Mucosa of rectum (tissue), 2 donors: Measurements from ENCODE around the gene ZDHHC22.

Experiments
- H3K27ac ChIP-seq, 2 donors: one replicate each; pipeline ENCODE4 v1.7.0; 2013; ENCODE audit warnings: inconsistent platforms in 2 of 2, low read depth in 2 of 2, low read length in 2 of 2
- H3K27me3 ChIP-seq, 2 donors: one replicate each; pipeline ENCODE4 v1.7.0; 2013; ENCODE audit warnings: low read length in 2 of 2; ENCODE audit not compliant: control insufficient read depth in 2 of 2, insufficient read depth in 2 of 2
- H3K36me3 ChIP-seq, 2 donors: one replicate each; pipeline ENCODE4 v1.7.0; 2013; ENCODE audit warnings: low read length in 2 of 2; ENCODE audit not compliant: control insufficient read depth in 2 of 2, insufficient read depth in 2 of 2
- H3K4me1 ChIP-seq, 2 donors: one replicate each; pipeline ENCODE4 v1.7.0; 2013; ENCODE audit warnings: low read length in 2 of 2, mild to moderate bottlenecking in 1 of 2; ENCODE audit not compliant: control insufficient read depth in 2 of 2, insufficient read depth in 2 of 2
- H3K4me3 ChIP-seq, 2 donors: one replicate each; pipeline ENCODE4 v1.7.0; 2013; ENCODE audit warnings: low read length in 2 of 2
- H3K9ac ChIP-seq, 2 donors: one replicate each; pipeline ENCODE4 v1.7.0; 2013; ENCODE audit warnings: low read length in 2 of 2, low read depth in 1 of 2, mild to moderate bottlenecking in 1 of 2
- H3K9me3 ChIP-seq, 2 donors: one replicate each; pipeline ENCODE4 v1.7.0; 2013; ENCODE audit warnings: low read length in 2 of 2; ENCODE audit not compliant: control insufficient read depth in 2 of 2
- donor health status: healthy.
- donor health status: Normal muscosa, but diverticular disease.

ZDHHC22 gene

GRCh38 chr14:77119851-77120250 is 21.7 kb downstream of the ZDHHC22 start:
- Histone ChIP-seq H3K9me3 (no peaks in the 10 kb centered on the region), H3K9ac (no peak overlapping the region), H3K36me3 (peaks cover 5 to 26% of the 10 kb centered on the region in 2 donors), H3K4me3 (peak overlapping the region in 1 of 2 donors; percentile 9), H3K27me3 (no peaks in the 10 kb centered on the region), H3K27ac (peak overlapping the region in 1 of 2 donors; percentile 38), H3K4me1 (peaks cover 40% of the 10 kb centered on the region in 2 donors)

GRCh38 chr14:77116172-77116817 is 25.3 kb downstream of the ZDHHC22 start:
- no peaks in the 10 kb centered on the region for H3K9me3 ChIP-seq
- H3K27me3 ChIP-seq: no peaks in the 10 kb centered on the region
- H3K9ac ChIP-seq: no peak overlapping the region
- peaks cover 35 to 44% of the 10 kb centered on the region in 2 donors for H3K36me3 ChIP-seq
- no peak overlapping the region for H3K27ac ChIP-seq
- H3K4me1 ChIP-seq: peaks cover 8 to 9% of the 10 kb centered on the region in 2 donors
- no peak overlapping the region for H3K4me3 ChIP-seq

GRCh38 chr14:77114609-77115008 is 27.0 kb downstream of the ZDHHC22 start:
- H3K4me1 ChIP-seq: no peaks in the 10 kb centered on the region
- H3K9ac ChIP-seq: no peak overlapping the region
- no peak overlapping the region for H3K27ac ChIP-seq
- H3K9me3 ChIP-seq: no peaks in the 10 kb centered on the region
- peaks cover 44 to 52% of the 10 kb centered on the region in 2 donors for H3K36me3 ChIP-seq
- no peaks in the 10 kb centered on the region for H3K27me3 ChIP-seq
- H3K4me3 ChIP-seq: no peak overlapping the region

GRCh38 chr14:77113644-77114043 is 27.9 kb downstream of the ZDHHC22 start:
- no peak overlapping the region for H3K9ac ChIP-seq
- H3K36me3 ChIP-seq: peaks cover 51 to 59% of the 10 kb centered on the region in 2 donors
- H3K4me3 ChIP-seq: no peak overlapping the region
- no peaks in the 10 kb centered on the region for H3K27me3 ChIP-seq
- no peaks in the 10 kb centered on the region for H3K4me1 ChIP-seq
- H3K9me3 ChIP-seq: no peaks in the 10 kb centered on the region
- H3K27ac ChIP-seq: no peak overlapping the region

GRCh38 chr14:77111021-77111420 is 30.6 kb downstream of the ZDHHC22 start:
- Histone ChIP-seq H3K9me3 (no peaks in the 10 kb centered on the region), H3K4me1 (no peaks in the 10 kb centered on the region), H3K9ac (peak overlapping the region in 1 of 2 donors; percentile 2), H3K27ac (peak overlapping the region in 1 of 2 donors; percentile 9), H3K4me3 (no peak overlapping the region), H3K36me3 (peaks cover 68 to 71% of the 10 kb centered on the region in 2 donors), H3K27me3 (no peaks in the 10 kb centered on the region)

GRCh38 chr14:77110286-77110685 is 31.3 kb downstream of the ZDHHC22 start:
- no peaks in the 10 kb centered on the region for H3K4me1 ChIP-seq
- H3K27ac ChIP-seq: no peak overlapping the region
- peaks cover 70 to 71% of the 10 kb centered on the region in 2 donors for H3K36me3 ChIP-seq

GRCh38 chr14:77109656-77110055 is 31.9 kb downstream of the ZDHHC22 start:
- H3K9ac ChIP-seq: no peak overlapping the region
- H3K27me3 ChIP-seq: no peaks in the 10 kb centered on the region
- H3K27ac ChIP-seq: no peak overlapping the region
- no peak overlapping the region for H3K4me3 ChIP-seq
- peaks cover 67% of the 10 kb centered on the region in 2 donors for H3K36me3 ChIP-seq
- H3K9me3 ChIP-seq: no peaks in the 10 kb centered on the region
- peaks cover 2 to 3% of the 10 kb centered on the region in 2 donors for H3K4me1 ChIP-seq

More at GRCh38 chr14:77110286-77110685, 31.3 kb downstream of the ZDHHC22 start:
- Histone ChIP-seq H3K27me3 (no peaks in the 10 kb centered on the region), H3K9me3 (no peaks in the 10 kb centered on the region), H3K9ac (no peak overlapping the region), H3K4me3 (no peak overlapping the region)

- Histone ChIP-seq H3K4me3 (no peak overlapping the region), H3K36me3 (peaks cover 58% of the 10 kb centered on the region in 2 donors), H3K4me1 (peaks cover 2 to 6% of the 10 kb centered on the region in 2 donors), H3K27ac (no peak overlapping the region), H3K9ac (no peak overlapping the region), H3K27me3 (no peaks in the 10 kb centered on the region), H3K9me3 (no peaks in the 10 kb centered on the region)
Observed at GRCh38 chr14:77108753-77109152, 32.8 kb downstream of the ZDHHC22 start.

- Histone ChIP-seq H3K36me3 (peaks cover 49 to 52% of the 10 kb centered on the region in 2 donors), H3K27me3 (no peaks in the 10 kb centered on the region), H3K27ac (no peak overlapping the region), H3K9me3 (no peaks in the 10 kb centered on the region), H3K4me3 (no peak overlapping the region), H3K9ac (no peak overlapping the region), H3K4me1 (peaks cover 6 to 10% of the 10 kb centered on the region in 2 donors)
Observed at GRCh38 chr14:77107228-77107627, 34.4 kb downstream of the ZDHHC22 start.

- Histone ChIP-seq H3K27me3 (no peaks in the 10 kb centered on the region), H3K9me3 (no peaks in the 10 kb centered on the region), H3K9ac (no peak overlapping the region), H3K27ac (no peak overlapping the region), H3K4me3 (no peak overlapping the region), H3K4me1 (peaks cover 6 to 14% of the 10 kb centered on the region in 2 donors), H3K36me3 (peaks cover 44 to 47% of the 10 kb centered on the region in 2 donors)
Observed at GRCh38 chr14:77106666-77107065, 34.9 kb downstream of the ZDHHC22 start.
